ENCODE measurements around the gene MICALL2.

MICALL2 gene

DNA sequence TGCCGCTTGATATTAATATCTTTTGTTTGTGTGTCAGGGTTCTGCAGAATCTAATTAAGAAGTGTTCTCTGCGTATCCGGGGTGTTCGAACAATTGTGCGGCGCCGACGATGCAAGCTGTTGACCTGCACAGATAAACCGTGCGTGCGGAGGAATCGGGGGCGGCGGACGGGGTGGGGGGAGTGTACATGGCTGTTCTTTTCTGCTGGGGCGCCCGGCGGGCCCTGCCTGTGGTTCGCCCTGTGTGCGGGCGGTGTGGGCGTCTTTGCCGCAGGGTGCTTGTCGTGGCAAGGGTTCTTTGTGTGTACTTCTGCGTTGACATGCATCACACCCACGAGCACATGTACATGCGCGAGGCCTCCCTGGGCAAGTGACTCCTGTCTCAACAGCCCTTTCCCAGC, 47.9 kb downstream of the MICALL2 start:
- DNase-seq, result no peak

DNA sequence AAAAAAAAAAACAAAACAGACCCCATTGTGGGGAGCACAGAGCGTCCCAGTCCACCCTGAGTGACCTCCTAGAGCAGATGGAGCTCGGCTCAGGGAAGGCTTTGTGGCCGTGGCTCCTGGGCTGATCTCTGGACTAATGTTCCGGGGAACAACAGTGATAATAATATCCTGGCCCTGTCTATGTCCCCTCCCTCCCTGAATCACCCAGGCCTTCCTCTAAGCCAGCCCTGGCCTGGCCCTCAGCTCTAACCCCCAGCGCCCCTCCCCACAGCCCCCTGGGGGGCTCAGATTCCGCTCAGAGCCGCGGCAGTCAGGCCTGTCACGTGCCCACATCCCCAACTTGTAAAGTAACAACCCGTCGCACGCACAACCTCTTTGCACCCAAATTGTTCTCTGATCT, 48.3 kb downstream of the MICALL2 start:
- no peak for DNase-seq

GRCh38 chr7:1409555-1409954, 49.7 kb downstream of the MICALL2 start:
- no peak for DNase-seq

GRCh38 chr7:1408466-1408865, 50.8 kb downstream of the MICALL2 start:
- DNase-seq, result no peak

DNA sequence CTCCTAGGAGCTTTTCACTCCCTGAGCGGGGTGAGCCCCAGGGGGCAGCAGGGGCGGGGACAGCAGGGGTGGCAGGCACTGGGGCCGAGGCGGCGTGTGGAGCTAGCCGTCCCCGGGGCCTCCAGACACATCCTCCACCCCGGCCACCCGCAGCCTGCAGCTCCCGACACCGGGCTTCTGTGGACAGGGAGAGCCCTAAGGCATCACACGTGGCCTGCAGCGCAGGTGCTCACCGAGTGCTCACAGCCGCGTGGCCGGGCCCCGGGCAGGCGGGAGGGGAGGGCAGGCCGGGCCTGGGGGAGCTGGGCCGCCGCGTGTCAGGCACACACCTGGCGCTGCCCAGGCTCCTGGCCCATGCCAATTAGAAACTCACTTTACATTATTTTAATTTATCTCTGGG, 51.4 kb downstream of the MICALL2 start:
- no peak for DNase-seq

- DNase-seq, result no peak
Measured at GRCh38 chr7:1404898-1405548, 54.2 kb downstream of the MICALL2 start.

DNA sequence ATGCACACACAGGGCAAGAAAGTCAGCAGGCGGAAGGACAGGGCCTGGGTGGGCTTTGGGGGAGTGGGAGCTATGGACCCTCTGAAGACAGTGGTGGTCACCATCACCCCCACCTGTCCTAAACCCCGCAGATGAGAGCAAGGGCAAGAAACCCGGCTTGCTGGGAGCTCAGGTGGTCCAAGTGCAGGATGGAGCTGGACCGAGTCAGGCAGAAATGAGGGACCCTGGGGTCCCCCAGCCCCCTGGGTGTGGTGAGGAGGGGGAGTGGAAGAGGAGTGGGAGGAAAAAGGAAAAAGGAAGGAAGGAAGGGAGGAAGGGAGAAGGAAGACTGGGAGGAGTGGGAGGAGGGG, 54.8 kb downstream of the MICALL2 start:
- no peak for DNase-seq

DNA sequence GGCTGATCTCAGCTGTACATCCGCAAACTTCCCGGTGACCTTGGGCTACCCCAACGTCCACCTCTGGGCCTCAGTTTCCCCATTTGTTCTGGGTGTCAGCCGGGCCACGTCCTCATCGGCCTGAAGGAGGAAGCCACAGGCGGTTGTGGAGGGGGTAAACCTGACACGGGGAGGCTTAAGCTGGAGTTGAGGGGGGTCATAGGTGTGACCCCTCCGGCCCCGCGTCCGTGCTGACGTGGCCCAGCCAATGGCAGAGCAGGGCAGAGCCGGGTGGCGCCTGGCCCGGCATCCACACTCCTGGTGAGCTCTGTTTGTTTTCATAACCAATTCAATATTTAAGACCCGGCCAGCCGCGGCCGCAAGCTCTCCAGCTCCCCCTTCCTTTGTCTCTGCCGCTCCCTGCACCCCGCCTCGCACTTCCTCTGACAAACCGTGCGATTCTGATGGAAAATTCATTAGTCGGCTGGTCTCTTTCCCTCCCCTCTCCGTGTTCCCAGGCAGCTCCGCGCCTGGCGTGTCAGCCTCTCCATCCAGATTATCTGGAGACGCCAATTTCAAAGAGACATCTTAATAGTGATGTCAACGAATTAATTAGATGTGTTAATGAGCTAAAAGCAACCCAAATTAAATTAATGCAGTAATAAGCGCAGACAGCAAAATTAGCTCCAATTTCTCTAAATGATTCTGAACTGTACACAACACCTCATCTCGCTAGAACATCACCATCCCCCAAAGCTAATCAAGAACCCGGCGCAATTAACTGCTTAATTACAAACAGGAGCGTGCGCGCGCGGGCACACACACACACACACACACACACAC, 55.4 kb downstream of the MICALL2 start:
- DNase-seq, result peak; percentile 32

- DNase-seq, result no peak
Measured at GRCh38 chr7:1402791-1403637, 56.3 kb downstream of the MICALL2 start.

DNA sequence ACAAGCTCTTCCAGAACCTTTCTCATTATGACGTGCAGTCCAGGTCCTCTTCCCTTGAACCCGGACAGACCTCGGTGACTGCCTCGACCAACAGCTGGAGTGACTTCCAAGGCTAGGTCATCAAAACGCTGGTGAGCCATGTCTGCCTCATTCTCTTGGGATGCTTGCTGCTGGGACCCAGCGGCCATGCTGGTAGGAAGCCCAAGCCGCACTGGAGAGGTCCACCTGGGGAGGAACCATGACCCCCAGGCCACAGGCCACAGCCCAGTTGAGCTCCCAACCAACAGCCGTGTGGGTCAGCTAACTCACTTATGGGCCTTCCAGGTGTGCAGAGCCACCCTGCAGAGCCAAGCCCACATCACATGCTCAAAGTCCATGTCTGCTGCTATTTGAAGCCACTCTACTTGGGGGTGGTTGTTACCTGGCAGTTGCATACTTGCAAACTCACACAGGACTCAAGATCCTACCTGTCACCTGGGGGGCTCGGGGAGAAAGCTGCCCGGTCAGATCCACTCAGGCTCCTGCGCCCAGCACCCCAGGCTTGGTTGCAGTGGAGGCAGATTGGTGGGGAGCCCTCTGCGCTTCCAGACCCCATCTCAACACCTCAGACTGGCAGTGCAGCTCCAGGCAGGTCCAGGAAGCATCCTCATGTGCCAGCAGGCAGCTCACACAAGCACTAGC, 57.0 kb downstream of the MICALL2 start:
- no peak for DNase-seq

DNA sequence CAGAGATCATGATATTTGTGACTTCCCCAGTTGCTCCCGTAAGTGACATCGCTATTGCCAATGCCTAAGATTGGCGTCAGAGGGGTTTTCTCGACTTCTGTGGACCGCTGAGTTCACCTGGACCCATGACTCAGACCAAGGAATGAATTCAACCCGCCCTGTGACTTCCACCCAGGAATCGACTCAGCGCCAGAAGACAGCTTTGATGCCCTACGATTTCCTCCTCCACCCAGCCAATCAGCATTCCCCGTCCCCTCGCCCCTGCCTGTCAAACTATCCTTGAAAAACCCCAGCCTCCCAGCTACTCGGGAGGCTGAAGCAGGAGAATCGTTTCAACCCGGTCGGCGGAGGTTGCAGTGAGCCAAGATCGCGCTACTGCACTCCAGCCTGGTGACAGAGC, 58.3 kb downstream of the MICALL2 start:
- DNase-seq, result no peak

- no peak for DNase-seq
Measured at GRCh38 chr7:1400371-1400770, 58.9 kb downstream of the MICALL2 start.

GRCh38 chr7:1397491-1398327, 61.6 kb downstream of the MICALL2 start:
- no peak for DNase-seq

GRCh38 chr7:1396195-1396594, 63.1 kb downstream of the MICALL2 start:
- DNase-seq, result no peak

- DNase-seq, result no peak
Measured at GRCh38 chr7:1395211-1396070, 63.8 kb downstream of the MICALL2 start.

DNA sequence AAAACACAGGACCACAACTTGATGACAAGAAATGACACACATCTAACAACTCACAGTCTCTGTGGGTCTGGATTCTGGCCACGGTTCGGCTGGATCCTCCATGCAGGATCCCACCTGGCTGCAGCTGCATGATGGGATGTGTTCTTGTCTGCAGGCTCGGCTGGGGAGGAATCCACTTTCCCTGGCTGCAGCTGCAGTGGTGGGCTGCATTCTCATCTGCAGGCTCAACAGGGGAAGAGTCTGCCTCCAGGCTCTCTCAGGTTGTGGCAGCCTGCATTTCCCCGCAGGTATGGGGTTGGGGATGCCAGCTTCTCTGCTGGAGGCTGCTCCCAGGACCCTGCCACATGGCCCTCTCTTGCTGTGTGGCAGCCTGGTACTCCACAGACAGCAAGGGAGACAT, 64.9 kb downstream of the MICALL2 start:
- no peak for DNase-seq

- DNase-seq, result no peak
Measured at GRCh38 chr7:1393421-1393820, 65.8 kb downstream of the MICALL2 start.

DNA sequence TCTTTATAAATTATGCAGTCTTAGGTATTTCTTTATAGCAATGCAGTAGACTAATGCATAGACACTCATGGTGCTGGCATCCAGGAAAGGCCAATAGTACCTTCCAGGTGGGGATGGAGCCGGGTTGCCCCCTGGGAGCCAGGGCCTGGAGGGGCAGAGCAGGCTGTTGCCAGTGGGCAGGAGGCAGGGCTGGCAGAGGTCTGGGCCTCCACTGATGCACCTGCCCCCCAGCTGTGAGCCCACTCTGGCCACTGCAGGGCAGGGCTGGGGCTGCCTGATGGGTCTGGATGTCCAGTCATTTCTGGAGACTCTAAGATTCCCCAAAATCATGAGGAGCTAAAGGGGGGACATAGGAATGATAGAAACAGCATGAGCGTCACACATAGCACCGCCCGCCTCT, 66.7 kb downstream of the MICALL2 start:
- DNase-seq, result no peak

- DNase-seq, result no peak
Measured at GRCh38 chr7:1391449-1391848, 67.8 kb downstream of the MICALL2 start.

- DNase-seq, result peak; percentile 14
Measured at GRCh38 chr7:1388703-1389335, 70.5 kb downstream of the MICALL2 start.
